Activated CD4-positive, CD25-positive, alpha-beta regulatory T cell treated with anti-CD3 and anti-CD28 coated beads, Interleukin-2, amount 50 U/mL, for 24 hours (primary cell): ENCODE data around the gene ERO1B.
"Not testable (repeated sequence)": the region's sequence is repeated elsewhere in the genome, so short reads cannot be mapped to it uniquely, and the experiment has no call there.

Experiments used
- ATAC-seq, 2 donors: fragments of 150-1000 bp; cut with Tn5 transposase; one replicate each; pipeline ENCODE4 v1.10.0; 2021; ENCODE audit warnings: mild to moderate bottlenecking in 1 of 2, moderate library complexity in 1 of 2

The ERO1B gene

DNA sequence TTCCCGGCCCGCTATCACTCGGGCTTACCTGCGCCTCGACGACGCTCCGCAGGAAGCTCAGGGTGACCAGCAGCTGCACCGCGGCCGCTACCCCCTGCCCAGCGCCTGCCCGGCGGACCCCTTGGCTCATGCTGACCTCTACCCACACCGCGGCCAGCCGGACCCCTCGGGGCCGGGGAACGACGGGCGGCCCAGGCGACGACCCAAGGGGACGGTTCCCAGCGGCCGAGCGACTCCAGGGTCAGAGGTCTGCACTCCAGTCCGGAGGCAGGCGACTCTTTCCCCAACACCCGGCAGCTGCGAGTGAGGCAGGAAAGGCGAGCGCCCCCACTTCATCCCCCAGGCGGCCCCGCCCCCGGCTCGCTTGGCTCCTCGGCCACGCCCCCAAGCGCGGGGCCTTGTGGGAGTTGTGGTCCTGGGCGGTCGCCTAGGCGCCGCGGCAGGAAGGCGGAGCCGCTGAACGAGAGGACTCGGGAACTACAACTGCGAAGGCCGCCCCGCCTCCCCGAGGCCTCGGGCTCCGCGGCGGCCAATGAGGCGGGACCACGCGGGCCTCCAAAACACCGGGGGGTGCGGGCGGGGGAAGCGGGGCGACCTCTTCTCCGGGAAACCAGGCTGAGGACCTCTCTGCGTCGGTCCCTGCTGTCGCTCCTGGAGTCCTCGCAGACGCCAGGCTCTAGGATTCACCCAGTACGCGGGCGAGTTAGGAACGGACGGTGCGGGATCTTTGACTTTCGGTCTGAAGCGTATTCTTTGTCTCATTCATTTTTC, at the start of gene ERO1B:
Gene ERO1B, minus strand, starts transcription at position 305 of the 771 bp plus-strand sequence. Its CDS starts 175 bp downstream, at position 130.
- ATAC-seq: peak; percentile 93 to 96

DNA sequence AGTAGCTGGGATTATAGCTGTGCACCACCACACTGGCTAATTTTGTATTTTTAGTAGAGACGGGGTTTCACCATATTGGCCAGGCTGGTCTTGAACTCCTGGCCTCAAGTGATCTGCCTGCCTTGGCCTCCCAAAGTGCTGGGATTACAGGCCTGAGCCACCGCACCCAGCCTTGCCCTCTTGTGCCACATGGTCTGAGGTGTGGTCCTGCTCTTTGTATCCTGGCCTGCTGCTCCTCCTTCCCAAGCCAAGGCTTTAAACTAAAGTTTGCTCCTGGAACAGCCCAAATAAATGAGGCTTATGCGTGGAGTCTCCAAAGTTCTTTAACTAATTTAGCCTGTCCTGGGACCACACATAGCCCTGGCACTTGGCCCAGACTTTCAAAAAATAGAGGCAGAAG, 49.7 kb upstream of the ERO1B start:
- not testable (repeated sequence) for ATAC-seq

DNA sequence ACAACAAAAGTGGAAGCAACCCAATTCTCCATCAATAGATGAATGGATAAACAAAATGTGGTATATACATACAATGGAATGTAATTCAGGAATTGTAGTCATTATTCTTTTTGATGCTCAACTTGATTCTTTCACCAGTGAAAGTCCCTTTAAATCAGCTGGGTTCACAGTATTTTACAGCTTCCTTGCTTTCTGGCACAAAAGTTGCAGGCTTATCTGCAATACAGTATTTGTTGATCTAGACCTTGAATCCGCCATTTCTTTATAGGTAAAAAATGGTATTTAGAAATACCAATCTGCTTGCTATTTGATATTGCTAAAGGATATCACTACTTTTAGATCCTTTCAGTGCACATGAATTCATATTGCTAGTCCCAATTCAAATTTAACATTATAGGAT, 44.7 kb upstream of the ERO1B start:
- no peak for ATAC-seq

- no peak for ATAC-seq
Measured at GRCh38 chr1:236325567-236325966, 43.8 kb upstream of the ERO1B start.

- no peak for ATAC-seq
Measured at GRCh38 chr1:236323819-236324411, 42.2 kb upstream of the ERO1B start.

- ATAC-seq: no peak
Measured at GRCh38 chr1:236322566-236323409, 41.0 kb upstream of the ERO1B start.

GRCh38 chr1:236321101-236321500, 39.3 kb upstream of the ERO1B start:
- no peak for ATAC-seq

- no peak for ATAC-seq
Measured at GRCh38 chr1:236320671-236321070, 38.9 kb upstream of the ERO1B start.

- ATAC-seq: no peak
Measured at GRCh38 chr1:236320214-236320613, 38.5 kb upstream of the ERO1B start.

GRCh38 chr1:236316437-236316836, 34.7 kb upstream of the ERO1B start:
- no peak for ATAC-seq

DNA sequence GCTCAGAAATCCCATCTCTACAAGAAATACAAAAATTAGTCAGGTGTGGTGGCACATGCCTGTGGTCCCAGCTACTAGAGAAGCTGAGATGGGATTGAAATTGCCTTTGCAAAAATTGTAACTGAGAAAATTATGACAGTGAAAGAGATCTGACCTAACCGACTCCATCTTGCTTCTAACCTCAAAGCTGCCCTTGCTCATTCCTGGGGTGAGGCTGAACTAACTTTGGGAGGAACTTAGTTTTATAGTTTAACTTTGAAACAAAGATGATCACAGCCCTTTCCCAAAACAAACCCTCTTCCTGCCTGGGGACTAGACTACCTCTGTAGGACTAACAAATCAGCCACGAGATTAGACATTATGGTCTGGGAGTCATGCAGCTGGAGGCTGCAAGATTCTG, 33.8 kb upstream of the ERO1B start:
- no peak for ATAC-seq

DNA sequence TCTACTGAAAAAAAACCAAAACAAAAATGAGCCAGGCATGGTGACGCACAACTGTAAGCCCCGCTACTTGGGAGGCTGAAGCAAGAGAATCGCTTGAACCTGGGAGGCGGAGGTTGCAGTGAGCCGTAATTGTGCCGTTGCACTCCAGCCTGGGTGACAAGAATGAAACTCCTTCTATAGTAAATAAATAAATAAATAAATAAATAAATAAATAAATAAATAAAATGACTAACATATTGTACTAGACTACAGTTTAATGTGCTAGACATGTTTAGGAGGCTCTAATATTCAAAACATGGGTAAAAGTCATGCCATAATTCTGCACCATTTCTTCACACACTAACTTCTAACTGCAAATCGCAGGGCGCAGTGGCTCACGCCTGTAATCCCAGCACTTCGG, 33.3 kb upstream of the ERO1B start:
- ATAC-seq: no peak

DNA sequence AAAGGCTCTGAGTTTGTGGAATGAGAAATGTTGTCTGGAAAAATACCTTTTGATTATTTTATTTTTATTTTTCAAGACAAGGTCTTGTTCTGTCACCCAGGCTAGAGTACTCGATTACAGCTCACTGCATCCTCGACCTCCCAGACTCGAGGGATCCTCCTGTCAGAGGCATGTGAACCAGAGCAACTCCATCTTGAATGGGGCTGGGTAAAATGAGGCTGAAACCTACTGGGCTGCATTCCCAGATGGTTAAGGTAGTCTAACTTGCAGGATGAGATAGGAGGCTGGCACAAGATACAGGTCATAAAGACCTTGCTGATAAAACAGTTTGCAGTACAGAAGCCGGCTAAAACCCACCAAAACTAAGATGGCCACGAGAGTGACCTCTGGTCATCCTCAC, 32.3 kb upstream of the ERO1B start:
- ATAC-seq: not testable (repeated sequence)

DNA sequence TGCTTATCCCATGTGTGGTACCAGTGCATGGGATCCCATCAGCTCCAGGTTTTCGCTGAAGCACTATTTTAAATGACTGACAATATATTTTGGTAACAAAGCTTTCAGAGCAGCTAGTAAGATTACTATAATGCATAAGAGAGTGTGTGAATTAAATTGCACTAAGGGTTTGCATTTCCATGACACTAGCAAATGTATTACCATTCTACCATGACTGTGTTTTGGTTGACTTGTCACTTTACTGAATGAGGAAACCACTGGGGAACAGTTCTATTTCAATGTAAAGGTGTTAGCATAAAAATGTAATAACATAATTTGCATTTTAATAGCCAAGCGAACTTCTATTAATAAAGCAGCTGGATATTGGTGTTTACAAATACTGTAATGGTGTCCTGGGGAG, 31.7 kb upstream of the ERO1B start:
- ATAC-seq: no peak

GRCh38 chr1:236311040-236311439, 29.3 kb upstream of the ERO1B start:
- no peak for ATAC-seq

DNA sequence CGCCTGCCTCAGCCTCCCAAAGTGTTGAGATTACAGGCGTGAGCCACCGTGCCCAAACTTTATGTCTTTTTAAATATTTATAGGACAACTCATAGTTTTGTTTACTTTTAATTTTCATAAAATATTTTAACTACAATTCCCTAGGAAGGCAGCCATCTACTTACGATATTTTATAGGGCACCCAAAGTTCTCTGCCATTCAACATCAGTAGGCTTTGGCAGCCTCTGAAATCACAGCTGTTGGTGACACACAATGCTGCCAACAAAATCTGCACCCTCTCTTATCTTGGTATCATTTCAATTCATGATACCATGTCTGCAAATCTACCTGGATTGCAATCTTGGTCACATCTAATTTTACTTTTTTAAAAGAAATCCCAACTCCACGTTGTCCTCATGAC, 27.1 kb upstream of the ERO1B start:
- no peak for ATAC-seq

- ATAC-seq: no peak
Measured at GRCh38 chr1:236307435-236307834, 25.7 kb upstream of the ERO1B start.

- ATAC-seq: no peak
Measured at GRCh38 chr1:236304682-236305081, 22.9 kb upstream of the ERO1B start.

DNA sequence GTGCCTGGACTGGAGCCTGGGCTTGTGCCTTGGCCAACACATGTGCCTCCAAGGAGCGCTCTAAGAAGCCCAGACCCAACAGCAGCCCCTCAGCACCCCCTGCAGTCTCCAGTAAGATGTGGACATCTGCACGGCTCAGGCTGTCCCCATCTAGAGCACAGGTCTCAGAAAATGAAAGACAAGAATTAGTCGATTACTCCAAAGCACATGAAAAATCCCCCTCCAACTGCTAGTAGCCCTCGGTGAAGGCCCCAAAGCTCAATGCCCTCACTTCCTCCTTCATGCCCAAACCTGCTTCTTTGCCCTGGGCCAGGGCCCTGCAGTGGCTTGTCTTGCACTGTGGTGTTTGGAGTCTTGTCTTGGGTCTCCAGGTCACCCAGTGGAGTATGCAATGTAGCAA, 21.9 kb upstream of the ERO1B start:
- no peak for ATAC-seq

GRCh38 chr1:236302941-236303340, 21.2 kb upstream of the ERO1B start:
- ATAC-seq: no peak

GRCh38 chr1:236301958-236302335, 20.2 kb upstream of the ERO1B start:
- no peak for ATAC-seq

DNA sequence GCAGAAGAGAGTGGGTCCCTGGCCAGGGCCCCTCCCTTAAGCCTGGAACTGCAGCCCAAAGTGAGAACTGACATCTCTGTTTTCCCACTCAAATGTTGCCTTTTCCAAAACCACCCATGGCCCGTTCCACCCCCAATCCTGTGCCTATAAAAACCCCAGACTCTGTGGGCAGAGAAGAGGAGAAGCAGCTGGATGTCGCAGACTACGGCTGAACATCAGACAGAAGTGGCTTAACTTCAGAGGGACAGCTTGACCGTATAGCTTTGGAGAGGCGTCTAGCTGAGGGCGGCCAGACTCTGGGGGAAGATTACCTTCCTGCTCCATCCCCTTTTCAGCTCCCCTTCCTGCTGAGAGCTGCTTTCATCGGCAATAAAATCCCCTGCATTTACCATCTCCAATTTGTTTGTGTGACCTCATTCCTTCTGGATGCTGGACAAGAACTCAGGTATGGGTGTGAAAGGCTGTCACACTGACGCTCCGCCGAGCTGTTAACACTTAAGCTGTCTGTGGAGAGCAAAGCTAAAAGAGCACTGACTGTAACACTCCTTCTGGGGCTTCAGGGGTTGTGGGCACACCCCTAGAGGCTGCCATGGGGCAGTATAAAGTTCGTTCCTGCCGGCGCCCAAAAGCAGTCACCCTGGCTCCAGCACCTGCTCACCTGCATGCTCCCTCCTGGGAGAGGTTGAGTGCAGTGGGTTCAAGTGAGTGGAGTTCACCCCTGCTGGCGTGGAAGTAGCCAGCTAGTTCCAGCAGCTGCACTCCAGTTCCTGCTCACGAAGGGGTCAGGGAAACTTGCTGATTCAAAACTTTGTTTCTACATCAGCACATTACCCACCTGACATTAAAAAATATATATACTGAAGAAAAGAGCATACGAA, 19.6 kb upstream of the ERO1B start:
- no peak for ATAC-seq

GRCh38 chr1:236297161-236297560, 15.4 kb upstream of the ERO1B start:
- no peak for ATAC-seq
